GM20000 (cell line): Measurements from ENCODE around the gene HMBS.
"Not testable (repeated sequence)": the region's sequence is repeated elsewhere in the genome, so short reads cannot be mapped to it uniquely, and the experiment has no call there.

Experiments used
- DNase-seq: peaks from one replicate; pipeline ENCODE4 v3.0.0; 2012; ENCODE audit warnings: low spot score
- TF ChIP-seq, protein P1 (sequence below): IDR thresholded peaks from 2 replicates; pipeline ENCODE4 v1.5.1; 2012; ENCODE audit warnings: mild to moderate bottlenecking, control low read depth; ENCODE audit errors: extremely low read depth, missing control alignments

Gene HMBS

DNA sequence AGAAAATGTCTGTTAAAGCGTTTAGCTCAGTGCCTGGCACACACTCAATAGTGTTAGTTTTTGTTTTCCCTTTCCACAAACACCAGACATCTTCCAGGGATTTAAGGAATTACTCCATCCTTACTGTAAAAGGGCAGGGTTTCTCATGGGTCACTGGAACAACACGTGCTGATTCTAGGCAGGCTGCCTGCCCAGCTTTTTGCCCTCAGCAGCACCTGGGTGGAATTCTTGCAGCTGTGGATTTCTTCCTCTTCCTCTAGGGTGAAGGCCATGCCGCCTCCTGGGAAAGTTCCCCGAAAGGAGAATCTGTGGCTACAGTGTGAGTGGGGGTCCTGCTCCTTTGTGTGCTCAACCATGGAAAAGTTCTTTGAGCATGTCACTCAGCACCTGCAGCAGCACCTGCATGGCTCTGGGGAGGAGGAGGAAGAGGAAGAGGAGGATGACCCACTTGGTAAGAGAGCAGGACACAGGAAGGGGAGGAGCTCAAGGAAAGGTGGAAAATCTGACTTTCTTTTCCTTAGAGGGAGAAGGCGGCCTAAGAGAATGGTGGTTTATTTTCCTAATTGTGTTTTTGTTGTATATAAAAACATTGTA lies 42.1 kb downstream of the HMBS start:
- DNase-seq = no peak
- TF ChIP-seq, protein P1, sequence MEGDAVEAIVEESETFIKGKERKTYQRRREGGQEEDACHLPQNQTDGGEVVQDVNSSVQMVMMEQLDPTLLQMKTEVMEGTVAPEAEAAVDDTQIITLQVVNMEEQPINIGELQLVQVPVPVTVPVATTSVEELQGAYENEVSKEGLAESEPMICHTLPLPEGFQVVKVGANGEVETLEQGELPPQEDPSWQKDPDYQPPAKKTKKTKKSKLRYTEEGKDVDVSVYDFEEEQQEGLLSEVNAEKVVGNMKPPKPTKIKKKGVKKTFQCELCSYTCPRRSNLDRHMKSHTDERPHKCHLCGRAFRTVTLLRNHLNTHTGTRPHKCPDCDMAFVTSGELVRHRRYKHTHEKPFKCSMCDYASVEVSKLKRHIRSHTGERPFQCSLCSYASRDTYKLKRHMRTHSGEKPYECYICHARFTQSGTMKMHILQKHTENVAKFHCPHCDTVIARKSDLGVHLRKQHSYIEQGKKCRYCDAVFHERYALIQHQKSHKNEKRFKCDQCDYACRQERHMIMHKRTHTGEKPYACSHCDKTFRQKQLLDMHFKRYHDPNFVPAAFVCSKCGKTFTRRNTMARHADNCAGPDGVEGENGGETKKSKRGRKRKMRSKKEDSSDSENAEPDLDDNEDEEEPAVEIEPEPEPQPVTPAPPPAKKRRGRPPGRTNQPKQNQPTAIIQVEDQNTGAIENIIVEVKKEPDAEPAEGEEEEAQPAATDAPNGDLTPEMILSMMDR = no peak

DNA sequence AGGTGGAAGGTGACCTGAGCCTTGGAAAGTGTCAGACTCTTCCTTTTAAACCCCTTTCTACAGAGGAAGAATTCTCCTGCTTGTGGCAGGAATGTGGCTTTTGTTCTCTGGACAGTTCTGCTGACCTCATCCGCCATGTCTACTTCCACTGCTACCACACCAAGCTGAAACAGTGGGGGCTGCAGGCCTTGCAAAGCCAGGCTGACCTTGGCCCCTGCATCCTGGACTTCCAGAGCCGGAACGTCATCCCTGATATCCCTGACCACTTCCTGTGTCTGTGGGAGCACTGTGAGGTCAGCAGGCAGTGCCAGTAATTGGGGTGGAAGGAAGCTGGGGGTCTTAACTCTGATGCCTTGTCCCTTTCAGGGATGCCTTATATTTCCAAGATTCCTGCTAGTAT lies 46.0 kb downstream of the HMBS start:
- no peak for DNase-seq
- TF ChIP-seq, protein P1 = no peak

DNA sequence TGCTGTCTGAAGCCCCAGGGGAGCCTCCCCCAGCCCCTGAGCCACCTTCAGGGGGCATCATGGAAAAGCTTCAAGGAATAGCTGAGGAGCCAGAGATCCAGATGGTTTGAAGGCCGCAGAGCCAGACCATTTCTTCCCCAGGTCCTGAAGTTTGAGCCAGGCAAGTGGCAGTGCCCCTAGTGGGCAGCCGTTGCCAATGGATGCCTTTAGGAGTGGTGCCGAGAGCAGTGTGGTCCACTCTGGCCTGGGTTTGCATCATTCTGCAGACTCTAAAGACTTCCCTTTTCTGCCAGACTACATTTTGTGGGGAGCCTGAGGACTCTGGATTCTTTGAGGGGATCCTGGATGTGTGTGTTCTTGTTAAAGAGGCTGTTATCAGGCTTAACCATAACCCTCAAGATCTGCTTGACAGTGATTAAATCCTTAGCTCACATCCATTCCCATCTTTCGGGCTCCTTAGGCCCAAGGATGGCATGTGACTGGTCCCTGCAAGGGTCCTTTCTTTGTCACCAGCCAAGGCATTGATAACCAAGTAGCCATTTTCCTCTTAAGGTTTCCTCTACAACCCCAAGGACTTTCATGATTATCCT lies 49.8 kb downstream of the HMBS start:
- TF ChIP-seq, protein P1 = peak; percentile 26

DNA sequence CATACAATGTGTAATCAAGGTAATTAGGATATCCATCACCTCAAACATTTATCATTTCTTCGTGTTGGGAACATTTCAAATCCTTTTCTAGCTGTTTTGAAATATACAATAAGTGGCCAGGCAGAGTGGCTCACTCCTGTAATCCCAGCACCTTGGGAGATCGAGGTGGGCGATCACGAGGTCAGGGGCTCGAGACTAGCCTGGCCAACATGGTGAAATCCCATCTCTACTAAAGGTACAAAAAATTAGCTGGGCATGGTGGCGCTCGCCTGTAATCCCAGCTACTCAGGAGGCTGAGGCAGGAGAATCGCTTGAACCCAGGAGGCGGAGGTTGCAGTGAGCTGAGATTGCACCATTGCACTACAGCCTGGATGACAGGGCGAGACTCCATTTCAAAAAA lies 54.6 kb downstream of the HMBS start:
- not testable (repeated sequence) for DNase-seq

More for the DNA sequence above, 49.8 kb downstream of the HMBS start:
- DNase-seq = no peak
